ENCODE results near the gene SHISA3. TPM values are rescaled to one million over a fixed set of nuclear protein-coding genes. Genes with fewer than 3 reads are reported as not detected.

SHISA3 gene
- polyA plus RNA-seq, 3 donors, result 63.0 to 95.8 (median 87.7) TPM

GRCh38 chr4:42391355-42391664 is 6.0 kb upstream of the SHISA3 start:
- no peak for DNase-seq (ENCODE audit: low read depth in 3 of 3, low spot score in 2 of 3)

- no peak for DNase-seq (ENCODE audit: low read depth in 3 of 3, low spot score in 2 of 3)
Observed at GRCh38 chr4:42391981-42392380, 5.3 kb upstream of the SHISA3 start.

- DNase-seq (ENCODE audit: low read depth in 3 of 3, low spot score in 2 of 3), result no peak
Observed at GRCh38 chr4:42392436-42392835, 4.9 kb upstream of the SHISA3 start.

- no peak for DNase-seq (ENCODE audit: low read depth in 3 of 3, low spot score in 2 of 3)
Observed at GRCh38 chr4:42395595-42395994, 1.7 kb upstream of the SHISA3 start.

- no peak for DNase-seq (ENCODE audit: low read depth in 3 of 3, low spot score in 2 of 3)
Observed at GRCh38 chr4:42396361-42396751, 932 bp upstream of the SHISA3 start.

GRCh38 chr4:42397635-42398170 is 415 bp downstream of the SHISA3 start:
- no peak for DNase-seq (ENCODE audit: low read depth in 3 of 3, low spot score in 2 of 3)

GRCh38 chr4:42398171-42398870 is 1.0 kb downstream of the SHISA3 start:
- DNase-seq (ENCODE audit: low read depth in 3 of 3, low spot score in 2 of 3), result no peak

- peak in 1 of 3 donors; percentile 50 for DNase-seq (ENCODE audit: low read depth in 3 of 3, low spot score in 2 of 3)
Observed at GRCh38 chr4:42398871-42399331, 1.6 kb downstream of the SHISA3 start.

- no peak for DNase-seq (ENCODE audit: low read depth in 3 of 3, low spot score in 2 of 3)
Observed at GRCh38 chr4:42399393-42399792, 2.1 kb downstream of the SHISA3 start.

GRCh38 chr4:42401171-42401570 is 3.9 kb downstream of the SHISA3 start:
- DNase-seq (ENCODE audit: low read depth in 3 of 3, low spot score in 2 of 3), result no peak

GRCh38 chr4:42404001-42404400 is 6.7 kb downstream of the SHISA3 start:
- DNase-seq (ENCODE audit: low read depth in 3 of 3, low spot score in 2 of 3), result no peak

- no peak for DNase-seq (ENCODE audit: low read depth in 3 of 3, low spot score in 2 of 3)
Observed at GRCh38 chr4:42410446-42410845, 13.2 kb downstream of the SHISA3 start.

GRCh38 chr4:42411803-42412202 is 14.5 kb downstream of the SHISA3 start:
- no peak for DNase-seq (ENCODE audit: low read depth in 3 of 3, low spot score in 2 of 3)

- DNase-seq (ENCODE audit: low read depth in 3 of 3, low spot score in 2 of 3), result no peak
Observed at GRCh38 chr4:42412251-42412650, 15.0 kb downstream of the SHISA3 start.

GRCh38 chr4:42415281-42415680 is 18.0 kb downstream of the SHISA3 start:
- no peak for DNase-seq (ENCODE audit: low read depth in 3 of 3, low spot score in 2 of 3)

- no peak for DNase-seq (ENCODE audit: low read depth in 3 of 3, low spot score in 2 of 3)
Observed at GRCh38 chr4:42416017-42416416, 18.7 kb downstream of the SHISA3 start.

- no peak for DNase-seq (ENCODE audit: low read depth in 3 of 3, low spot score in 2 of 3)
Observed at GRCh38 chr4:42417550-42417949, 20.3 kb downstream of the SHISA3 start.

GRCh38 chr4:42420140-42420539 is 22.9 kb downstream of the SHISA3 start:
- no peak for DNase-seq (ENCODE audit: low read depth in 3 of 3, low spot score in 2 of 3)

- no peak for DNase-seq (ENCODE audit: low read depth in 3 of 3, low spot score in 2 of 3)
Observed at GRCh38 chr4:42425146-42426065, 28.1 kb downstream of the SHISA3 start.

GRCh38 chr4:42428036-42428435 is 30.7 kb downstream of the SHISA3 start:
- no peak for DNase-seq (ENCODE audit: low read depth in 3 of 3, low spot score in 2 of 3)

GRCh38 chr4:42436928-42437565 is 39.8 kb downstream of the SHISA3 start:
- DNase-seq (ENCODE audit: low read depth in 3 of 3, low spot score in 2 of 3), result no peak

Measured in right renal cortex interstitium (tissue), 3 donors.